ENCODE measurements around the gene ZBTB7C. TPM values are rescaled to one million over a fixed set of nuclear protein-coding genes. Genes with fewer than 3 reads are reported as not detected.

The ZBTB7C gene
- total and polyA plus RNA-seq, 4 donors = 0.19 to 1.1 (median 0.45) TPM

DNA sequence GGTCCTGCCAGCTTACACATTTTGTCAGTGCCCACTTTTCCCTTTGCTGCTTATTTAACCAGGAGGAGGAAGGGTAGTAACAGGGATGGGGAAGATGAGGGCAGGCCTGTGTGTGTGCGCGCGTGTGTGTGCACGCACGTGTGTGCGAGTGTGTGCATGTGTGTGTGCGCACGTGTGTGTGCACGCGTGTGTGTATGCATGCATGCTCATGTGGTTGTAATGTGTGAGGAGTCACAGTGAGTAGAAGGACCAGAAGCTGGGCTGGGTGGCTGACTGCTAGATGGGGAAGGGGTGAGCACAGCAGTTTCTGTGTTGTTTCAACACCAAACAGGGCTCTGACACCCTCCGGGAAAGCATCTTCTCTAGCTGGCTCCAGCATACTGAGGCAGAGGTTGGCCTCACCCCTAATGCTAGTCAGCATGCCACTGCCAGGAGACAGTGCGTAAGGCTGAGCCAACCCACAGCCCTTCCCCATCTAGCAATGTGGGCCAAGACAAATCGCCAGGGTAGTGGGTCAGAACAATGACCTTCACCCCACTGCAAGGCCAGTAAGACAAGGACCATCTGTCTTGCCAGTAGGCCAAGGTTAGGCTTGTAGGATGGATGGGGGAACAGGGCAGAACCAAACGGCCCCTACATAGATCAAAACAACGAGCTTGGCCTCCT is 260.0 kb downstream of the ZBTB7C start:
- Histone ChIP-seq H3K9ac (ENCODE audit: low read depth in 1 of 2, low read length in 2 of 2) (no peak overlapping the region), H3K9me3 (ENCODE audit: control insufficient read depth in 4 of 4, low read length in 3 of 4) (no peaks in the 10 kb centered on the region), H3K4me1 (ENCODE audit: control insufficient read depth in 4 of 4, insufficient read depth in 4 of 4, low read length in 3 of 4) (peaks cover 8 to 22% (median 14%) of the 10 kb centered on the region in 4 donors), H3K27ac (ENCODE audit: low read depth in 1 of 2, low read length in 2 of 2) (no peak overlapping the region), H3K4me3 (ENCODE audit: low read depth in 1 of 3, low read length in 3 of 3) (no peak overlapping the region), H3K27me3 (ENCODE audit: control insufficient read depth in 4 of 4, insufficient read depth in 4 of 4, low read length in 3 of 4) (no peaks in the 10 kb centered on the region), H3K36me3 (ENCODE audit: control insufficient read depth in 4 of 4, insufficient read depth in 3 of 4, low read depth in 1 of 4, low read length in 3 of 4) (no peaks in the 10 kb centered on the region)
- 94% methylated on average over 15 of the region's 15 CpGs for WGBS
- DNase-seq (ENCODE audit: low spot score) = no peak
- TF ChIP-seq, protein P1, sequence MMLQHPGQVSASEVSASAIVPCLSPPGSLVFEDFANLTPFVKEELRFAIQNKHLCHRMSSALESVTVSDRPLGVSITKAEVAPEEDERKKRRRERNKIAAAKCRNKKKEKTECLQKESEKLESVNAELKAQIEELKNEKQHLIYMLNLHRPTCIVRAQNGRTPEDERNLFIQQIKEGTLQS (IDR thresholded peaks at IDR 0.05) = no peak
- TF ChIP-seq HNF4G (IDR thresholded peaks at IDR 0.05) (no peak), YY1 (IDR thresholded peaks at IDR 0.05) (no peak), FOXA2 (IDR thresholded peaks at IDR 0.05) (no peak), HNF4A (conservative IDR thresholded peaks at IDR 0.05) (no peak), GABPA (IDR thresholded peaks at IDR 0.05 in 1 of 2, conservative IDR thresholded peaks at IDR 0.05 in 1 of 2) (no peak), RAD21 (IDR thresholded peaks at IDR 0.05) (no peak), FOXA1 (IDR thresholded peaks at IDR 0.05) (no peak), NR2F2 (IDR thresholded peaks at IDR 0.05) (no peak), RXRA (IDR thresholded peaks at IDR 0.05) (no peak), EGR1 (IDR thresholded peaks at IDR 0.05; ENCODE audit: low read depth in 2 of 2) (no peak), SP1 (IDR thresholded peaks at IDR 0.05) (no peak), TAF1 (conservative IDR thresholded peaks at IDR 0.05) (no peak), JUND (IDR thresholded peaks at IDR 0.05) (no peak)
- TF ChIP-seq, protein P2, sequence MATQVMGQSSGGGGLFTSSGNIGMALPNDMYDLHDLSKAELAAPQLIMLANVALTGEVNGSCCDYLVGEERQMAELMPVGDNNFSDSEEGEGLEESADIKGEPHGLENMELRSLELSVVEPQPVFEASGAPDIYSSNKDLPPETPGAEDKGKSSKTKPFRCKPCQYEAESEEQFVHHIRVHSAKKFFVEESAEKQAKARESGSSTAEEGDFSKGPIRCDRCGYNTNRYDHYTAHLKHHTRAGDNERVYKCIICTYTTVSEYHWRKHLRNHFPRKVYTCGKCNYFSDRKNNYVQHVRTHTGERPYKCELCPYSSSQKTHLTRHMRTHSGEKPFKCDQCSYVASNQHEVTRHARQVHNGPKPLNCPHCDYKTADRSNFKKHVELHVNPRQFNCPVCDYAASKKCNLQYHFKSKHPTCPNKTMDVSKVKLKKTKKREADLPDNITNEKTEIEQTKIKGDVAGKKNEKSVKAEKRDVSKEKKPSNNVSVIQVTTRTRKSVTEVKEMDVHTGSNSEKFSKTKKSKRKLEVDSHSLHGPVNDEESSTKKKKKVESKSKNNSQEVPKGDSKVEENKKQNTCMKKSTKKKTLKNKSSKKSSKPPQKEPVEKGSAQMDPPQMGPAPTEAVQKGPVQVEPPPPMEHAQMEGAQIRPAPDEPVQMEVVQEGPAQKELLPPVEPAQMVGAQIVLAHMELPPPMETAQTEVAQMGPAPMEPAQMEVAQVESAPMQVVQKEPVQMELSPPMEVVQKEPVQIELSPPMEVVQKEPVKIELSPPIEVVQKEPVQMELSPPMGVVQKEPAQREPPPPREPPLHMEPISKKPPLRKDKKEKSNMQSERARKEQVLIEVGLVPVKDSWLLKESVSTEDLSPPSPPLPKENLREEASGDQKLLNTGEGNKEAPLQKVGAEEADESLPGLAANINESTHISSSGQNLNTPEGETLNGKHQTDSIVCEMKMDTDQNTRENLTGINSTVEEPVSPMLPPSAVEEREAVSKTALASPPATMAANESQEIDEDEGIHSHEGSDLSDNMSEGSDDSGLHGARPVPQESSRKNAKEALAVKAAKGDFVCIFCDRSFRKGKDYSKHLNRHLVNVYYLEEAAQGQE (IDR thresholded peaks at IDR 0.05) = no peak
- TF ChIP-seq, protein P3, sequence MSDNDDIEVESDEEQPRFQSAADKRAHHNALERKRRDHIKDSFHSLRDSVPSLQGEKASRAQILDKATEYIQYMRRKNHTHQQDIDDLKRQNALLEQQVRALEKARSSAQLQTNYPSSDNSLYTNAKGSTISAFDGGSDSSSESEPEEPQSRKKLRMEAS (IDR thresholded peaks at IDR 0.05) = no peak
- TF ChIP-seq, protein P4, sequence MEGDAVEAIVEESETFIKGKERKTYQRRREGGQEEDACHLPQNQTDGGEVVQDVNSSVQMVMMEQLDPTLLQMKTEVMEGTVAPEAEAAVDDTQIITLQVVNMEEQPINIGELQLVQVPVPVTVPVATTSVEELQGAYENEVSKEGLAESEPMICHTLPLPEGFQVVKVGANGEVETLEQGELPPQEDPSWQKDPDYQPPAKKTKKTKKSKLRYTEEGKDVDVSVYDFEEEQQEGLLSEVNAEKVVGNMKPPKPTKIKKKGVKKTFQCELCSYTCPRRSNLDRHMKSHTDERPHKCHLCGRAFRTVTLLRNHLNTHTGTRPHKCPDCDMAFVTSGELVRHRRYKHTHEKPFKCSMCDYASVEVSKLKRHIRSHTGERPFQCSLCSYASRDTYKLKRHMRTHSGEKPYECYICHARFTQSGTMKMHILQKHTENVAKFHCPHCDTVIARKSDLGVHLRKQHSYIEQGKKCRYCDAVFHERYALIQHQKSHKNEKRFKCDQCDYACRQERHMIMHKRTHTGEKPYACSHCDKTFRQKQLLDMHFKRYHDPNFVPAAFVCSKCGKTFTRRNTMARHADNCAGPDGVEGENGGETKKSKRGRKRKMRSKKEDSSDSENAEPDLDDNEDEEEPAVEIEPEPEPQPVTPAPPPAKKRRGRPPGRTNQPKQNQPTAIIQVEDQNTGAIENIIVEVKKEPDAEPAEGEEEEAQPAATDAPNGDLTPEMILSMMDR (IDR thresholded peaks at IDR 0.05; ENCODE audit: low read depth, low read length, missing input control) = no peak
- TF ChIP-seq, protein P5, sequence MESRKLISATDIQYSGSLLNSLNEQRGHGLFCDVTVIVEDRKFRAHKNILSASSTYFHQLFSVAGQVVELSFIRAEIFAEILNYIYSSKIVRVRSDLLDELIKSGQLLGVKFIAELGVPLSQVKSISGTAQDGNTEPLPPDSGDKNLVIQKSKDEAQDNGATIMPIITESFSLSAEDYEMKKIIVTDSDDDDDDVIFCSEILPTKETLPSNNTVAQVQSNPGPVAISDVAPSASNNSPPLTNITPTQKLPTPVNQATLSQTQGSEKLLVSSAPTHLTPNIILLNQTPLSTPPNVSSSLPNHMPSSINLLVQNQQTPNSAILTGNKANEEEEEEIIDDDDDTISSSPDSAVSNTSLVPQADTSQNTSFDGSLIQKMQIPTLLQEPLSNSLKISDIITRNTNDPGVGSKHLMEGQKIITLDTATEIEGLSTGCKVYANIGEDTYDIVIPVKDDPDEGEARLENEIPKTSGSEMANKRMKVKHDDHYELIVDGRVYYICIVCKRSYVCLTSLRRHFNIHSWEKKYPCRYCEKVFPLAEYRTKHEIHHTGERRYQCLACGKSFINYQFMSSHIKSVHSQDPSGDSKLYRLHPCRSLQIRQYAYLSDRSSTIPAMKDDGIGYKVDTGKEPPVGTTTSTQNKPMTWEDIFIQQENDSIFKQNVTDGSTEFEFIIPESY (IDR thresholded peaks at IDR 0.05) = no peak

All from liver (tissue), 9 donors.